Measurements from ENCODE around the gene SYCP2L. TPM values are rescaled to one million over a fixed set of nuclear protein-coding genes. Genes with fewer than 3 reads are reported as not detected.

Gene SYCP2L
- total and polyA plus RNA-seq, 9 of the 15 experiments (the other 6 are each of a cell fraction or from before 2014, with no cell fraction given), result 12.4 to 46.9 (median 22.0) TPM

DNA sequence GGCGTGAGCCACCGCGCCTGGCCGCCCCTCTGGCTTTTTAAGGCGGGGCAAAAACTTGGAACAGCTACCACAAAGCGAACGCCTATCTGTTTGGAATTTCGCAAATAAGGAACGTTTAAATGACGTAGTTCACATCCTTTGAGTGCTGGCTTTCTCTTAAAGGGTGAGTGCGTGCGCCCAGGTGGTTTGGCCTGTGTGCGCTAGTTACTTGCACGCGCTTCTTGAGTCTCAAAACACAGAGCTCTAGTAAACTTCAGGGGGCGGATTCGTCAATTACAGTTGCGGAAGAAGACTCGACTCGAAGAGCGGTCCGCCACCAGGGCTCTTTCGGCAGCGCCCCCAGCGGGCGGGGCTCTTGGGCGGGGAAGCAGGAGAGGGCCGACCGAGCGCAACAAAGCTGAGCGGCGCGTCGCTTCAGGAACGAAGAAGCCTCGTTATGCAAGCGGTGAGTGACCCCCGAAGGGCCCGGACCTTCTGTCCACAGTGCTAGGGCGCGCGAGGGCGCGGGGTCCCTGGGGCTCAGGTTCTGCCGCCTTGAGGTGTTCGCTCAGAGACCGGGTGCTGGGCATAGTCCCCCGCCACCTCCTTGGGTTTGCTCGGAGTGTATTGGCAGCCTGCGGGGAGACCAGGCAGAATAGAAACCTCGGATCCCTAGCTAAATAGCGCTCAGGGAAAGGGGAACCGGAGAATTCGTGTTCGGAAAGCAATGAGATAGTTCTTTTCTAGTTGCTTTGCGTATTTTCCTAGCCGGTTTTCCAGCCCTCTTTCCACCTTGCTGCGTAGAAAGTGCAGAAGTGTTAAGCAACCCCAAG, at the start of gene SYCP2L (continued):
- TF ChIP-seq, protein P1, sequence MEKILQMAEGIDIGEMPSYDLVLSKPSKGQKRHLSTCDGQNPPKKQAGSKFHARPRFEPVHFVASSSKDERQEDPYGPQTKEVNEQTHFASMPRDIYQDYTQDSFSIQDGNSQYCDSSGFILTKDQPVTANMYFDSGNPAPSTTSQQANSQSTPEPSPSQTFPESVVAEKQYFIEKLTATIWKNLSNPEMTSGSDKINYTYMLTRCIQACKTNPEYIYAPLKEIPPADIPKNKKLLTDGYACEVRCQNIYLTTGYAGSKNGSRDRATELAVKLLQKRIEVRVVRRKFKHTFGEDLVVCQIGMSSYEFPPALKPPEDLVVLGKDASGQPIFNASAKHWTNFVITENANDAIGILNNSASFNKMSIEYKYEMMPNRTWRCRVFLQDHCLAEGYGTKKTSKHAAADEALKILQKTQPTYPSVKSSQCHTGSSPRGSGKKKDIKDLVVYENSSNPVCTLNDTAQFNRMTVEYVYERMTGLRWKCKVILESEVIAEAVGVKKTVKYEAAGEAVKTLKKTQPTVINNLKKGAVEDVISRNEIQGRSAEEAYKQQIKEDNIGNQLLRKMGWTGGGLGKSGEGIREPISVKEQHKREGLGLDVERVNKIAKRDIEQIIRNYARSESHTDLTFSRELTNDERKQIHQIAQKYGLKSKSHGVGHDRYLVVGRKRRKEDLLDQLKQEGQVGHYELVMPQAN (IDR thresholded peaks at IDR 0.05; ENCODE audit: borderline replicate concordance), result peak; percentile 73
- TF ChIP-seq KLF1 (tag; IDR thresholded peaks at IDR 0.05) (peak; percentile 69), CEBPB (tag; IDR thresholded peaks at IDR 0.05) (peak; percentile 80), ETV1 (tag; conservative IDR thresholded peaks at IDR 0.05; ENCODE audit: low read depth) (peak; percentile 69), HMG20B (CRISPR knock-in tag; IDR thresholded peaks at IDR 0.05) (no peak), CHD4 (IDR thresholded peaks at IDR 0.05; ENCODE audit: insufficient read depth, insufficient replicate concordance, low read depth, low read length, poor library complexity, severe bottlenecking) (no peak), ZNF436 (CRISPR knock-in tag; IDR thresholded peaks at IDR 0.05) (no peak), ZNF764 (CRISPR knock-in tag; IDR thresholded peaks at IDR 0.05; ENCODE audit: low read depth) (no peak), OTX1 (CRISPR knock-in tag; IDR thresholded peaks at IDR 0.05) (peak; percentile 69; the same call in 1 of the 2 replicates), CSDE1 (IDR thresholded peaks at IDR 0.05) (no peak), MAFF (IDR thresholded peaks at IDR 0.05; ENCODE audit: low read length) (no peak), NR4A1 (CRISPR knock-in tag; IDR thresholded peaks at IDR 0.05) (peak; percentile 23; the same call in 1 of the 2 replicates), NR4A1 (tag; IDR thresholded peaks at IDR 0.05) (0 out of 2 replicates have a peak, but pooled peaks have one; percentile 42), SMAD3 (CRISPR knock-in tag; conservative IDR thresholded peaks at IDR 0.05) (no peak), POU5F1 (IDR thresholded peaks at IDR 0.05; ENCODE audit: borderline replicate concordance, low read depth, low read length, partially characterized antibody) (no peak), TSC22D4 (tag; IDR thresholded peaks at IDR 0.05) (no peak), L3MBTL2 (IDR thresholded peaks at IDR 0.05) (peak; percentile 92), POLR2H (tag; IDR thresholded peaks at IDR 0.05; ENCODE audit: low read depth) (peak; percentile 89), FOXP1 (CRISPR knock-in tag; IDR thresholded peaks at IDR 0.05) (no peak), ESRRB (CRISPR knock-in tag; IDR thresholded peaks at IDR 0.05; ENCODE audit: borderline replicate concordance) (no peak)
- TF ChIP-seq, protein P2, sequence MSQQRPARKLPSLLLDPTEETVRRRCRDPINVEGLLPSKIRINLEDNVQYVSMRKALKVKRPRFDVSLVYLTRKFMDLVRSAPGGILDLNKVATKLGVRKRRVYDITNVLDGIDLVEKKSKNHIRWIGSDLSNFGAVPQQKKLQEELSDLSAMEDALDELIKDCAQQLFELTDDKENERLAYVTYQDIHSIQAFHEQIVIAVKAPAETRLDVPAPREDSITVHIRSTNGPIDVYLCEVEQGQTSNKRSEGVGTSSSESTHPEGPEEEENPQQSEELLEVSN (IDR thresholded peaks at IDR 0.05; ENCODE audit: borderline replicate concordance in 1 of 2, extremely low read depth in 1 of 2, insufficient read depth in 1 of 2, insufficient read length in 1 of 2, low read depth in 1 of 2, low read length in 1 of 2, poor library complexity in 1 of 2, severe bottlenecking in 1 of 2), result peak in 1 of 2 experiments; percentile 74
- TF ChIP-seq, protein P3, sequence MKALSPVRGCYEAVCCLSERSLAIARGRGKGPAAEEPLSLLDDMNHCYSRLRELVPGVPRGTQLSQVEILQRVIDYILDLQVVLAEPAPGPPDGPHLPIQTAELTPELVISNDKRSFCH (CRISPR knock-in tag; IDR thresholded peaks at IDR 0.05), result no peak
- TF ChIP-seq, protein P3 (tag; IDR thresholded peaks at IDR 0.05), result peak; percentile 59; the same call in 1 of the 2 replicates
- TF ChIP-seq, protein P4, sequence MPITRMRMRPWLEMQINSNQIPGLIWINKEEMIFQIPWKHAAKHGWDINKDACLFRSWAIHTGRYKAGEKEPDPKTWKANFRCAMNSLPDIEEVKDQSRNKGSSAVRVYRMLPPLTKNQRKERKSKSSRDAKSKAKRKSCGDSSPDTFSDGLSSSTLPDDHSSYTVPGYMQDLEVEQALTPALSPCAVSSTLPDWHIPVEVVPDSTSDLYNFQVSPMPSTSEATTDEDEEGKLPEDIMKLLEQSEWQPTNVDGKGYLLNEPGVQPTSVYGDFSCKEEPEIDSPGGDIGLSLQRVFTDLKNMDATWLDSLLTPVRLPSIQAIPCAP (CRISPR knock-in tag; IDR thresholded peaks at IDR 0.05; ENCODE audit: borderline replicate concordance), result peak; percentile 34; the same call in 1 of the 2 replicates
